B cell (primary cell): ENCODE results near the gene DDT. TPM values are rescaled to one million over a fixed set of nuclear protein-coding genes. Genes with fewer than 3 reads are reported as not detected.
"Not testable (repeated sequence)": the region's sequence is repeated elsewhere in the genome, so short reads cannot be mapped to it uniquely, and the experiment has no call there.

Experiments
- ATAC-seq: fragments of 200-7000 bp; cut with Tn5 transposase; one replicate; pipeline ENCODE4 v1.10.0; 2021; ENCODE audit warnings: low read depth, mild to moderate bottlenecking, moderate number of reproducible peaks, moderate library complexity
- CTCF ChIA-PET: fragments of 350-600 bp; sonication (Branson Sonifier 250); formaldehyde crosslinking; loops from one replicate; lab custom pipeline; 2021; ENCODE audit warnings: antibody characterized with exemption, inconsistent platforms; lab: Charles Lee
- POLR2A ChIA-PET: fragments of 350-600 bp; sonication (Branson Sonifier 250); formaldehyde crosslinking; loops from one replicate; lab custom pipeline; 2021; ENCODE audit warnings: antibody characterized with exemption; lab: Charles Lee
- DNase-seq: peaks from one replicate; pipeline ENCODE4 v3.0.0; 2013
- H2AFZ ChIP-seq: 2 replicates; pipeline ENCODE4 v1.6.1; 2012; ENCODE audit warnings: mild to moderate bottlenecking, low read depth, low read length; ENCODE audit not compliant: insufficient read depth, poor library complexity, severe bottlenecking
- H3K27ac ChIP-seq, 2 donors: 1 replicate in 1 of 2; 2 replicates in 1 of 2; pipeline ENCODE4 v1.5.1; 2012 to 2013; ENCODE audit warnings: low read length in 2 of 2, mild to moderate bottlenecking in 2 of 2, moderate library complexity in 1 of 2
- H3K27me3 ChIP-seq, 4 experiments: fragments of 200-600 bp in 1 of 4; sonication (generic) in 1 of 4; replicated peaks in 1 of 4; 1 replicate in 2 of 4; 2 replicates in 2 of 4; pipeline versions ENCODE4 v1.6.1 to v1.7.0; 2013 to 2016; ENCODE audit warnings: low read length in 3 of 4, mild to moderate bottlenecking in 2 of 4, mixed read lengths in 1 of 4, moderate library complexity in 1 of 4; ENCODE audit not compliant: insufficient read depth in 4 of 4, control insufficient read depth in 3 of 4; ENCODE audit errors: control extremely low read depth in 1 of 4
- H3K36me3 ChIP-seq, 2 experiments: replicated peaks in 1 of 2; 1 replicate in 1 of 2; 2 replicates in 1 of 2; pipeline versions ENCODE4 v1.6.1 to v1.7.1; 2013; ENCODE audit warnings: low read length in 1 of 2; ENCODE audit not compliant: insufficient read depth in 2 of 2, control insufficient read depth in 1 of 2; ENCODE audit errors: control extremely low read depth in 1 of 2, extremely low read depth in 1 of 2
- H3K4me1 ChIP-seq, 2 donors: fragments of 200-600 bp in 1 of 2; sonication (generic) in 1 of 2; 1 replicate in 1 of 2; 2 replicates in 1 of 2; pipeline versions ENCODE4 v1.5.1 to v1.6.1; 2013 to 2017; ENCODE audit warnings: low read length in 2 of 2; ENCODE audit not compliant: control insufficient read depth in 2 of 2, insufficient read depth in 2 of 2
- H3K4me2 ChIP-seq: replicated peaks from 2 replicates; pipeline ENCODE3; 2012; ENCODE audit warnings: mild to moderate bottlenecking, low read depth, low read length; ENCODE audit not compliant: poor library complexity, severe bottlenecking
- H3K4me3 ChIP-seq, 5 experiments: fragments of 200-600 bp in 1 of 5; sonication (generic) in 1 of 5; 1 replicate in 3 of 5; 2 replicates in 2 of 5; pipeline versions ENCODE4 v1.5.1 to v1.7.0; 2011 to 2016; ENCODE audit warnings: low read length in 4 of 5, mild to moderate bottlenecking in 4 of 5, low read depth in 2 of 5, control low read depth in 1 of 5, moderate library complexity in 1 of 5; ENCODE audit not compliant: insufficient read depth in 1 of 5; ENCODE audit errors: control extremely low read depth in 1 of 5, extremely low read depth in 1 of 5
- H3K79me2 ChIP-seq: fragments of 200-600 bp; sonication (generic); one replicate; pipeline ENCODE4 v1.6.0; 2016; ENCODE audit warnings: low read length; ENCODE audit not compliant: control insufficient read depth, insufficient read depth
- H3K9ac ChIP-seq: fragments of 200-600 bp; sonication (generic); 2 replicates; pipeline ENCODE4 v1.6.1; 2017; ENCODE audit warnings: mild to moderate bottlenecking, low read length, moderate library complexity
- H3K9me3 ChIP-seq, 3 donors: one replicate each; pipeline versions ENCODE4 v1.6.1 to v1.7.1; 2013; ENCODE audit warnings: low read length in 2 of 3; ENCODE audit not compliant: control insufficient read depth in 2 of 3, insufficient read depth in 1 of 3; ENCODE audit errors: control extremely low read depth in 1 of 3
- H4K20me1 ChIP-seq: 2 replicates; pipeline ENCODE4 v1.6.0; 2012; ENCODE audit warnings: mild to moderate bottlenecking, low read length; ENCODE audit not compliant: insufficient read depth, control insufficient read depth, poor library complexity, severe bottlenecking
- H3K27ac Mint-ChIP-seq: one replicate; pipeline ENCODE4 v1.8.0; 2021; ENCODE audit warnings: mixed read lengths
- H3K27me3 Mint-ChIP-seq: one replicate; pipeline ENCODE4 v1.8.0; 2021; ENCODE audit warnings: mixed read lengths
- H3K4me1 Mint-ChIP-seq: one replicate; pipeline ENCODE4 v1.8.0; 2021; ENCODE audit warnings: mixed read lengths
- H3K4me3 Mint-ChIP-seq: one replicate; pipeline ENCODE4 v1.8.0; 2021; ENCODE audit warnings: mixed read lengths
- H3K9me3 Mint-ChIP-seq: one replicate; pipeline ENCODE4 v1.8.0; 2022; ENCODE audit warnings: mixed read lengths; ENCODE audit not compliant: insufficient read depth
- EZH2 ChIP-seq: IDR thresholded peaks from 2 replicates; pipeline ENCODE4 v1.6.1; 2012; ENCODE audit warnings: borderline replicate concordance, low read depth, mild to moderate bottlenecking, moderate library complexity, low read length; ENCODE audit not compliant: insufficient read depth, poor library complexity, severe bottlenecking
- WGBS: methylation state at CpG from one replicate; pipeline ENCODE4 v1.1.5; 2013; ENCODE audit warnings: missing lambda C conversion rate; ENCODE audit not compliant: insufficient coverage; 5-methylcytosine and 5-hydroxymethylcytosine counted together
- intact Hi-C: fragments of 100-400 bp; cut with micrococcal nuclease; formaldehyde crosslinking; loops from one replicate; pipeline ENCODE4 v1.10.0; 2022
- polyA minus RNA-seq: library from RNA; depleted of rRNA, polyadenylated mRNA; stranded (reverse); fragments of >200 nt; gene quantifications from 2 replicates; pipeline ENCODE4 v1.2.3, GENCODE V29; 2012
- polyA plus RNA-seq: library from polyadenylated mRNA; depleted of rRNA; stranded (reverse); fragments of >200 nt; gene quantifications from 2 replicates; pipeline ENCODE4 v1.2.3, GENCODE V29; 2012
- total RNA-seq, 2 donors: library from RNA; stranded (reverse); fragments of 120-200 nt in 1 of 2; gene quantifications; 1 replicate in 1 of 2; 2 replicates in 1 of 2; pipeline versions ENCODE4 v1.2.3 to v1.2.4, GENCODE V29; 2013 to 2022
- TF ChIP-seq, protein P1 (sequence below): fragments of 200-600 bp; IDR thresholded peaks from one replicate; pipeline ENCODE4 v1.8.0; 2022; ENCODE audit warnings: antibody characterized with exemption, mild to moderate bottlenecking

DDT gene
- total RNA-seq (96.7 and 105 TPM in 2 replicates), polyA plus RNA-seq (88.0 and 142 TPM in 2 replicates), polyA minus RNA-seq (242 and 338 TPM in 2 replicates)
- 77.8 TPM for total RNA-seq (2013)

- H3K9me3 Mint-ChIP-seq, H3K4me3 ChIP-seq, H3K4me1 ChIP-seq, H2AFZ ChIP-seq, DNase-seq, H3K27me3 Mint-ChIP-seq, H3K9ac ChIP-seq, H3K27ac ChIP-seq, CTCF ChIA-PET, H3K27ac Mint-ChIP-seq, H3K27me3 ChIP-seq, POLR2A ChIA-PET, H3K9me3 ChIP-seq, H3K4me2 ChIP-seq, intact Hi-C loops, H3K4me3 Mint-ChIP-seq: not testable (repeated sequence)
- ATAC-seq, result peak; percentile 91
- H3K36me3 ChIP-seq, result peaks cover 2 to 20% of the 10 kb centered on the region in 2 experiments
- no CpG with 5 or more reads among the region's 29 CpGs for WGBS
- peaks cover 16% of the 10 kb centered on the region for H3K4me1 Mint-ChIP-seq
- H3K79me2 ChIP-seq, result peaks cover 26% of the 10 kb centered on the region
- peaks cover 14% of the 10 kb centered on the region for H4K20me1 ChIP-seq
Observed at GRCh38 chr22:23974345-23974744, at the start of gene DDT. Gene DDT (minus strand): TSS chr22:23974441. CDS start chr22:23974414, 27 bp downstream.

DNA sequence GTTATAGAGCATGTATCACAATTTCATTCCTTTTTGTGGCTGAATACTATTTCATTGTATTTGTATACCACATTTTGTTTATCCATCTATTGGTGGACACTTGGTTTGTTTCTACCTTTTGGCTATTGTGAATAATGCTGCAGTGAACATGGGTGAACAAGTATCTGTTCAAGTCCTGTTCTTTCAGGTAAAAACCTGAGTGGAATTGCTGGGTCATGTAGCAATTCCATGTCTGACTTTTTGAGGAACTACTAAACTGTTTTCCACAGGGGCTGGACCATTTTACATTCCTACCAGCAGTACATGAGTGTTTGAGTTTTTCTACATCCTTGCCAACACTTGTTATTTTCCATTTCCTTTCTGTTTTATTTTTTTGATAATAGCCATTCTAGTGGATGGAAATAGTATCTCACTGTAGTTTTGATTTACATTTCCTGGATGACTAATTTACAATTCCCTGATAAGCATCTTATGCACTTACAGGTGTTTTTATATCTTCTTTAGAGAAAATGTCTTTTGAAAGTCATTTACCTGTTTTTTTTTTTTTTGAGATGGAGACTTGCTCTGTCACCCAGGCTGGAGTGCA, 49.1 kb upstream of the DDT start:
- ChIA-PET POLR2A (no interaction called here), CTCF (interaction anchor here (0.7 kb wide), 1 partner anchor 1419 kb away, joined by 3 read pairs; no protein-coding TSS in a partner anchor)
- Mint-ChIP-seq H3K27me3 (no peaks in the 10 kb centered on the region), H3K4me3 (no peak overlapping the region), H3K27ac (no peak overlapping the region), H3K9me3 (no peaks in the 10 kb centered on the region), H3K4me1 (peaks cover 13% of the 10 kb centered on the region)
- DNase-seq, result no peak
- Histone ChIP-seq H3K36me3 (peaks cover 0 to 6% of the 10 kb centered on the region in 2 experiments), H2AFZ (no peak overlapping the region), H4K20me1 (peaks cover 6% of the 10 kb centered on the region), H3K9ac (no peak overlapping the region), H3K4me2 (no peak overlapping the region), H3K27me3 (no peaks in the 10 kb centered on the region), H3K27ac (no peak overlapping the region), H3K79me2 (peaks cover 60% of the 10 kb centered on the region), H3K4me3 (no peak overlapping the region), H3K9me3 (no peaks in the 10 kb centered on the region), H3K4me1 (peaks cover 7 to 9% of the 10 kb centered on the region in 2 donors)
- no peak for ATAC-seq
- intact Hi-C loops, result no loop called here
- TF ChIP-seq, protein P1, sequence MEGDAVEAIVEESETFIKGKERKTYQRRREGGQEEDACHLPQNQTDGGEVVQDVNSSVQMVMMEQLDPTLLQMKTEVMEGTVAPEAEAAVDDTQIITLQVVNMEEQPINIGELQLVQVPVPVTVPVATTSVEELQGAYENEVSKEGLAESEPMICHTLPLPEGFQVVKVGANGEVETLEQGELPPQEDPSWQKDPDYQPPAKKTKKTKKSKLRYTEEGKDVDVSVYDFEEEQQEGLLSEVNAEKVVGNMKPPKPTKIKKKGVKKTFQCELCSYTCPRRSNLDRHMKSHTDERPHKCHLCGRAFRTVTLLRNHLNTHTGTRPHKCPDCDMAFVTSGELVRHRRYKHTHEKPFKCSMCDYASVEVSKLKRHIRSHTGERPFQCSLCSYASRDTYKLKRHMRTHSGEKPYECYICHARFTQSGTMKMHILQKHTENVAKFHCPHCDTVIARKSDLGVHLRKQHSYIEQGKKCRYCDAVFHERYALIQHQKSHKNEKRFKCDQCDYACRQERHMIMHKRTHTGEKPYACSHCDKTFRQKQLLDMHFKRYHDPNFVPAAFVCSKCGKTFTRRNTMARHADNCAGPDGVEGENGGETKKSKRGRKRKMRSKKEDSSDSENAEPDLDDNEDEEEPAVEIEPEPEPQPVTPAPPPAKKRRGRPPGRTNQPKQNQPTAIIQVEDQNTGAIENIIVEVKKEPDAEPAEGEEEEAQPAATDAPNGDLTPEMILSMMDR, result no peak
- TF ChIP-seq EZH2, result no peak
